Sigmoid colon (tissue), 4 donors: ENCODE results near the gene SVBP.

Source experiments
- CTCF ChIP-seq, 4 experiments: fragments of 450-650 bp in 3 of 4; fragments of 200-600 bp in 1 of 4; IDR thresholded peaks; one replicate each; pipeline ENCODE4 v1.5.1; 2016 to 2019; ENCODE audit warnings: antibody characterized with exemption in 4 of 4, mild to moderate bottlenecking in 3 of 4, moderate library complexity in 2 of 4
- EP300 ChIP-seq, 4 donors: sonication (generic); formaldehyde crosslinking; IDR thresholded peaks; one replicate each; pipeline ENCODE4 v1.6.1; 2017; ENCODE audit warnings: antibody characterized with exemption in 4 of 4
- POLR2A ChIP-seq, 2 donors: fragments of 450-650 bp; IDR thresholded peaks; one replicate each; pipeline ENCODE4 v1.6.1; 2016; ENCODE audit warnings: antibody characterized with exemption in 2 of 2, mild to moderate bottlenecking in 2 of 2, moderate library complexity in 2 of 2

GRCh38 chr1:42849944-42850343, 32.7 kb upstream of the SVBP start:
- no peak for TF ChIP-seq POLR2A (IDR thresholded peaks at IDR 0.05)
- no peak for TF ChIP-seq CTCF (IDR thresholded peaks at IDR 0.05)
- TF ChIP-seq EP300 (IDR thresholded peaks at IDR 0.05) = no peak
